SK-N-SH treated with all-trans-retinoic acid at 6 μM for 48 hours (cell line): Measurements from ENCODE around the gene FARS2.

Source experiments
- ARNTL ChIP-seq: fragments of 450-650 bp; formaldehyde crosslinking; IDR thresholded peaks from 2 replicates; pipeline ENCODE4 v1.5.0; 2020; ENCODE audit warnings: low read depth, mild to moderate bottlenecking, moderate library complexity, borderline replicate concordance
- BACH2 ChIP-seq: fragments of 250-450 bp; sonication (Bioruptor Pico); IDR thresholded peaks from 2 replicates; pipeline ENCODE4 v1.9.0; 2021; ENCODE audit warnings: mild to moderate bottlenecking, borderline replicate concordance
- CSDC2 ChIP-seq: fragments of 250-450 bp; sonication (Bioruptor Pico); IDR thresholded peaks from 2 replicates; pipeline ENCODE4 v1.5.0; 2020; ENCODE audit warnings: mild to moderate bottlenecking, moderate library complexity
- ISL1 ChIP-seq: fragments of 250-450 bp; sonication (Bioruptor Pico); IDR thresholded peaks from 2 replicates; pipeline ENCODE4 v2.1.2; 2022; ENCODE audit warnings: mild to moderate bottlenecking, moderate library complexity
- PPARA ChIP-seq: fragments of 250-450 bp; sonication (Bioruptor Pico); IDR thresholded peaks from 2 replicates; pipeline ENCODE4 v1.5.0; 2020; ENCODE audit warnings: mild to moderate bottlenecking, borderline replicate concordance
- RARB ChIP-seq: fragments of 250-450 bp; sonication (Bioruptor Pico); IDR thresholded peaks from 2 replicates; pipeline ENCODE4 v1.8.0; 2021; ENCODE audit warnings: mild to moderate bottlenecking, moderate library complexity
- TSHZ2 ChIP-seq: fragments of 250-450 bp; sonication (Bioruptor Pico); IDR thresholded peaks from 2 replicates; pipeline ENCODE4 v1.5.0; 2020; ENCODE audit warnings: mild to moderate bottlenecking, moderate library complexity
- ZFP3 ChIP-seq: fragments of 250-450 bp; sonication (Bioruptor Pico); IDR thresholded peaks from 2 replicates; pipeline ENCODE4 v1.5.0; 2020; ENCODE audit warnings: mild to moderate bottlenecking, moderate library complexity
- ZFP30 ChIP-seq: fragments of 450-650 bp; formaldehyde crosslinking; IDR thresholded peaks from 2 replicates; pipeline ENCODE4 v1.5.0; 2022; ENCODE audit warnings: mild to moderate bottlenecking, moderate library complexity
- TF ChIP-seq, protein P1 (sequence below): fragments of 250-450 bp; sonication (Bioruptor Pico); IDR thresholded peaks from 2 replicates; pipeline ENCODE4 v1.8.0; 2021; ENCODE audit warnings: low read depth, mild to moderate bottlenecking, moderate library complexity, borderline replicate concordance
- TF ChIP-seq, protein P2 (sequence below): fragments of 250-450 bp; sonication (Bioruptor Pico); IDR thresholded peaks from 2 replicates; pipeline ENCODE4 v1.8.0; 2020; ENCODE audit warnings: mild to moderate bottlenecking, moderate library complexity, borderline replicate concordance

DNA sequence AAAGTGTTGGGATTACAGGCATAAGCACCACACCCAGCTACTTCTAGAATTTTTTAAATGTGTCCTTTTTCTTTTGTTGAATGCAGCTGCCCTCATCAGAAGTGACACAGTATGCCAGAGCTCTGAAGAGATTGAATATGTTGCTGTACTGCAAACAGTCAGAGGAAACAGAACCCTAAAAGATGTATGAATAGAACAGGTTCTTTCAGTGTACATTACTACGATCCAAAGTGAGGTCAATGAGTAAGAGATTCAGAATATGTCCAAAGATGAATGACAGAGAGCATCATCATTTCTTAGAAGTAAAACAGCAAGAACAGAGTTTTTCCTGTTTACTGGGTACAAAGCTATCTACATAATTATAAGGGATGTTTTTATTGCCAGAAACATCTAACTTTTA, 476.9 kb downstream of the FARS2 start:
- TF ChIP-seq PPARA (CRISPR knock-in tag), result no peak
- TF ChIP-seq, protein P1, sequence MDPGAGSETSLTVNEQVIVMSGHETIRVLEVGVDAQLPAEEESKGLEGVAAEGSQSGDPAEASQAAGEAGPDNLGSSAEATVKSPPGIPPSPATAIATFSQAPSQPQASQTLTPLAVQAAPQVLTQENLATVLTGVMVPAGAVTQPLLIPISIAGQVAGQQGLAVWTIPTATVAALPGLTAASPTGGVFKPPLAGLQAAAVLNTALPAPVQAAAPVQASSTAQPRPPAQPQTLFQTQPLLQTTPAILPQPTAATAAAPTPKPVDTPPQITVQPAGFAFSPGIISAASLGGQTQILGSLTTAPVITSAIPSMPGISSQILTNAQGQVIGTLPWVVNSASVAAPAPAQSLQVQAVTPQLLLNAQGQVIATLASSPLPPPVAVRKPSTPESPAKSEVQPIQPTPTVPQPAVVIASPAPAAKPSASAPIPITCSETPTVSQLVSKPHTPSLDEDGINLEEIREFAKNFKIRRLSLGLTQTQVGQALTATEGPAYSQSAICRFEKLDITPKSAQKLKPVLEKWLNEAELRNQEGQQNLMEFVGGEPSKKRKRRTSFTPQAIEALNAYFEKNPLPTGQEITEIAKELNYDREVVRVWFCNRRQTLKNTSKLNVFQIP, result no peak
- no peak for TF ChIP-seq ISL1 (CRISPR knock-in tag)
- TF ChIP-seq CSDC2 (CRISPR knock-in tag), result no peak
- TF ChIP-seq, protein P2, sequence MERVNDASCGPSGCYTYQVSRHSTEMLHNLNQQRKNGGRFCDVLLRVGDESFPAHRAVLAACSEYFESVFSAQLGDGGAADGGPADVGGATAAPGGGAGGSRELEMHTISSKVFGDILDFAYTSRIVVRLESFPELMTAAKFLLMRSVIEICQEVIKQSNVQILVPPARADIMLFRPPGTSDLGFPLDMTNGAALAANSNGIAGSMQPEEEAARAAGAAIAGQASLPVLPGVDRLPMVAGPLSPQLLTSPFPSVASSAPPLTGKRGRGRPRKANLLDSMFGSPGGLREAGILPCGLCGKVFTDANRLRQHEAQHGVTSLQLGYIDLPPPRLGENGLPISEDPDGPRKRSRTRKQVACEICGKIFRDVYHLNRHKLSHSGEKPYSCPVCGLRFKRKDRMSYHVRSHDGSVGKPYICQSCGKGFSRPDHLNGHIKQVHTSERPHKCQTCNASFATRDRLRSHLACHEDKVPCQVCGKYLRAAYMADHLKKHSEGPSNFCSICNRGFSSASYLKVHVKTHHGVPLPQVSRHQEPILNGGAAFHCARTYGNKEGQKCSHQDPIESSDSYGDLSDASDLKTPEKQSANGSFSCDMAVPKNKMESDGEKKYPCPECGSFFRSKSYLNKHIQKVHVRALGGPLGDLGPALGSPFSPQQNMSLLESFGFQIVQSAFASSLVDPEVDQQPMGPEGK (CRISPR knock-in tag), result no peak
- TF ChIP-seq ZFP3, result no peak
- no peak for TF ChIP-seq ZFP30
- no peak for TF ChIP-seq RARB
- no peak for TF ChIP-seq ARNTL (CRISPR knock-in tag)
- TF ChIP-seq TSHZ2 (CRISPR knock-in tag), result no peak
- TF ChIP-seq BACH2 (CRISPR knock-in tag), result no peak
